Activated naive CD4-positive, alpha-beta T cell (primary cell): Measurements from ENCODE around the gene PARD3.

Experiments
- DNase-seq, 4 experiments: peaks; one replicate each; lab custom pipeline; 2025; lab: John Stamatoyannopoulos, UW

The PARD3 gene

GRCh38 chr10:34345383-34345782 is 469.7 kb downstream of the PARD3 start:
- no peak for DNase-seq

- no peak for DNase-seq
Observed at GRCh38 chr10:34343764-34344163, 471.3 kb downstream of the PARD3 start.

- DNase-seq, result no peak
Observed at GRCh38 chr10:34341473-34341872, 473.6 kb downstream of the PARD3 start.

- DNase-seq, result no peak
Observed at GRCh38 chr10:34340934-34341333, 474.2 kb downstream of the PARD3 start.

- DNase-seq, result no peak
Observed at GRCh38 chr10:34339816-34340553, 475.1 kb downstream of the PARD3 start.

GRCh38 chr10:34337917-34338316 is 477.2 kb downstream of the PARD3 start:
- no peak for DNase-seq

GRCh38 chr10:34335960-34336690 is 479.0 kb downstream of the PARD3 start:
- no peak for DNase-seq

- DNase-seq, result no peak
Observed at GRCh38 chr10:34334908-34335307, 480.2 kb downstream of the PARD3 start.

- no peak for DNase-seq
Observed at GRCh38 chr10:34333513-34333912, 481.6 kb downstream of the PARD3 start.

GRCh38 chr10:34327184-34327583 is 487.9 kb downstream of the PARD3 start:
- DNase-seq, result no peak

GRCh38 chr10:34323192-34323591 is 491.9 kb downstream of the PARD3 start:
- DNase-seq, result no peak

- DNase-seq, result no peak
Observed at GRCh38 chr10:34320265-34320664, 494.8 kb downstream of the PARD3 start.

GRCh38 chr10:34319197-34319846 is 495.8 kb downstream of the PARD3 start:
- no peak for DNase-seq

- no peak for DNase-seq
Observed at GRCh38 chr10:34316154-34316553, 498.9 kb downstream of the PARD3 start.

GRCh38 chr10:34314457-34314856 is 500.6 kb downstream of the PARD3 start:
- no peak for DNase-seq

- DNase-seq, result no peak
Observed at GRCh38 chr10:34313888-34314287, 501.2 kb downstream of the PARD3 start.

GRCh38 chr10:34313353-34313752 is 501.7 kb downstream of the PARD3 start:
- no peak for DNase-seq

- DNase-seq, result no peak
Observed at GRCh38 chr10:34311679-34312078, 503.4 kb downstream of the PARD3 start.

GRCh38 chr10:34310234-34310633 is 504.9 kb downstream of the PARD3 start:
- DNase-seq, result no peak

GRCh38 chr10:34305189-34305588 is 509.9 kb downstream of the PARD3 start:
- DNase-seq, result no peak

- no peak for DNase-seq
Observed at GRCh38 chr10:34303022-34303421, 512.1 kb downstream of the PARD3 start.

GRCh38 chr10:34299105-34299611 is 515.9 kb downstream of the PARD3 start:
- no peak for DNase-seq

GRCh38 chr10:34298346-34298818 is 516.7 kb downstream of the PARD3 start:
- no peak for DNase-seq
